GM12872 (cell line): ENCODE results near the gene DEPP1.

Source experiments
- CTCF ChIP-seq: IDR thresholded peaks from 3 replicates; pipeline ENCODE4 v1.5.1; 2011; ENCODE audit warnings: low read depth, mild to moderate bottlenecking, low read length, moderate library complexity; ENCODE audit not compliant: insufficient read depth

The DEPP1 gene

GRCh38 chr10:44929356-44930255 lies 49.0 kb downstream of the DEPP1 start:
- TF ChIP-seq CTCF = no peak

GRCh38 chr10:44928462-44928861 lies 50.1 kb downstream of the DEPP1 start:
- TF ChIP-seq CTCF = no peak

- TF ChIP-seq CTCF = no peak
Measured at GRCh38 chr10:44927352-44927751, 51.3 kb downstream of the DEPP1 start.

- no peak for TF ChIP-seq CTCF
Measured at GRCh38 chr10:44926751-44927351, 51.8 kb downstream of the DEPP1 start.
